GOT3 (cell line): ENCODE results near the gene RTKN2.

Source experiments
- DNase-seq: peaks from one replicate; lab custom pipeline; 2025; ENCODE audit warnings: mixed read lengths; lab: John Stamatoyannopoulos, UW

RTKN2 gene

DNA sequence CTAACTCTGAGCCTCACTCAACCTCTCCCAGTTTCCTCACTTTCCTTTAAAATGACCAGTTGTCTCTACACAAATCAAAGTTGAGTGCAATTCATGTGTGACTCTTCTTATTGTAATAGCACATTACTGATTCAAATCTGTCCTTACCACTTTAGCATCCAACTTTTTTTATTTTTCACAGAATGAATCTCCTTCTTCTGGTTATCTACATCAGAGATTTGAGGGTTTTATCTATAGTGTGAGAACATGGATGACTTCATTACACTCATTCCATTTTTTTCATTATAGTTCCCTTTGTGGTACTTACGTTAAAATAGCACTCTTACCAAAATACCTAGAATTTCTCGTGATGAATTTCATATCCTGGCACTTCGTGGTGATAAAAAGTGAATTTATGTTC lies 43.3 kb downstream of the RTKN2 start:
- no peak for DNase-seq

DNA sequence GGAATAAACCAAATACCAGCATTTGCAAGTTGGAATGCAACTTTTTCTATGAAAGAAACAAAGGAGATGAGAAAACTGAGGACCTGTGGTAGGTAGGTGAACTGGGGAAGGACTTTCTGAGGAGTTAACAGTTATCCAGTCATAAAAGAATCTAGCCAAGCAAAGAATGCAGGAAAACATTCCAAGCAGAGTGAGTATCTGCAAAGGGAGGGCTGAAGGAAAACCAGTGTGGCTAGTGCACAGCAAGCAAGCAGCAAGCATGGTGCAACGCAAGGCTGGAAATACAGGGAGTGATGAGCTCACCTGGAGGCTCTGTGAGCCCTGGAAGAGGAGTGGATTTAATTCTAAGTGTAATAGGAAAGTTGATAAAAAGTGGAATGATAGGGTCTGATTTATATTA lies 44.0 kb downstream of the RTKN2 start:
- DNase-seq = no peak

DNA sequence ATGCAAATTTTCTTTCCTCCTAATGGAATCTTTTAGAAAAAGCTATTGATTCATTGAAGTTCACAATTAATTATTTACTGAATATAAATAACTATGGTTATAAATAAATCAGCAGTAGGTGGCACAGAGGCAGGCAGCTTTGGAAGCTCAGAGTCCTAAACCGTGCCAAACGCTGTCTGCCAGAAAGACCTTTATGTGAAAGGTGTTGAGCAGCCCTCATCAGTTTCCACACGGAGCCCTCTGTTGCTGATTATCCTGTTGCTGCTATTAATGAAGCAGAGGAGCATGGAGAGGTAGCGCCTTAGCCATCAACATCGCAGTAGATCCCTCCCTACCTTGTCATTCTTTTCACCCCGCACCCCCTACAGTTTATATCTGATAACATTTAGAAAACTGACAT lies 51.0 kb downstream of the RTKN2 start:
- no peak for DNase-seq

DNA sequence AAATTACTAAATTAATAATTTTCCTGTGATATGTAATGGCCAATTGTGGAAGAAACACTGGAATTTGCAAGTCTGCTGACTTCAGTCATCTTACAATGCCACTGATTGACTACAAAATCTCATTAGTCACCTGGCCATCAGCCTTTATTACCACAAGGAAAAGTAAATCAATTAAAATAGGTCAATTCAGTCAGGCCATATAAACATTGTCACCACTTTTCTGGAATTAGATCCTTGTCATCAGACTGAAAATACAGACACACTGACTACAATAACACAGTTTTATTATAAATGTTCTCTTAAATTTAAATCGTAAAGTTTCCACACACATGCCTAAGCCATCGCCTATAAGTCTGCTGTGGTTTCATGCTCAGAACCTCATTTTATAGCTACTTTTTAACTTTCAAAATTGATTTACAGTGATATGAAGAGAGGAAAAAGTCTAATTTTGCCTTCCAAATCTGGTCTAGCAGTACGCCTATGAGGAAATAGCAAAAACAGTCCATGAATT lies 54.2 kb downstream of the RTKN2 start:
- DNase-seq = no peak

GRCh38 chr10:62205750-62206399 lies 62.8 kb downstream of the RTKN2 start:
- no peak for DNase-seq

GRCh38 chr10:62199584-62199983 lies 69.1 kb downstream of the RTKN2 start:
- no peak for DNase-seq

DNA sequence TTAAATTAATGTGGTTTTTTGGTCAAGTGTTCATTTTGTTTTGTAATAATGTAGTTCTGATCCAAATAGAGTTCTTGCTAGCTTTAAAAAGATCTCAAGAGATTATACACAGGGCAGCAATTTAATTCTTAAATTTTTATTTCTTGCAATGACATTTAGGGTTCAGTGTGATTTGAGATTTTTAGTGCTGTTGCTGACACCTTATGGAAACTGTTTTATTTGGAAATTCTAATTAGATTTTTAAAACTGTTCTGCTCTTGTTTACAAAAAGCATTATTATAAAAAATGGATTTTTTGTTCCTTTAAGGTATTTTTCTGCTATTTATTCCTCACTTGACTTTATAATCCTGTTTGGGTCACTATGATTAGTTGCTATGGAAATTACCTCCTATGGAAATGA lies 72.1 kb downstream of the RTKN2 start:
- no peak for DNase-seq

- DNase-seq = no peak
These were observed 73.0 kb downstream of the RTKN2 start for GRCh38 chr10:62195675-62195926.

DNA sequence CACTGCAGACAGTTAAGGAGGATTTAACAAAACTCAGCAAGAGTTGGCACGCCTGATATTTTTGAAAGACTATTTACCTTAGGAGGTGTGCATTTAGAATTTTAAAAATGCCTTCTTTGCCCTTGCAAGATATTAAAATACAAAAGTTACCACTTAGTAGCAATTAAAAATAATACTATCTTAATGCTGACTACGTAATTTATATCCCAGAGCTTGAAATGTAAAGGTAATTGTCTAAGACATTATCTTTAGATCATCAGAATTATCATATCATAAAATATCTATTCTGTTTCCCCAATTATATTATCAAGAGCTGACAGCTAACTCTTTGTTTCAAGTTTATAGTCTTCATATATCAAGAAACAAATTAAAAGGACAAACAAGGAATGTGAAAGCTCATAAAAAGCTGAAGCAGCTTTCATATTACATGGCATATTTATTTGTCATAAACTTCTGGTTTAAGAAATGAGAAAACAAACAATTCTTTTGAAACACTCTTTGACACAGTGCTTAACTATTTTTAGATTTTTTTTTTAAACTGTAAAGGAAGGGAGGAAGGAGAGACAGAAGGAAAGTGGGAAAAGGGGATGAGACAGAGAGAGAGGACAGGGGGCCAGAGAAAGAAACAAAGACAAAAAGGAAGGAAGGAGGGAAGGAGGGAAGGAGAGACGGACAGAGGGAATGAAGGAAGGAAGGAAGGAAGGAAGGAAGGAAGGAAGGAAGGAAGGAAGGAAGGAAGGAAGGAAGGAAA lies 73.5 kb downstream of the RTKN2 start:
- DNase-seq = no peak

DNA sequence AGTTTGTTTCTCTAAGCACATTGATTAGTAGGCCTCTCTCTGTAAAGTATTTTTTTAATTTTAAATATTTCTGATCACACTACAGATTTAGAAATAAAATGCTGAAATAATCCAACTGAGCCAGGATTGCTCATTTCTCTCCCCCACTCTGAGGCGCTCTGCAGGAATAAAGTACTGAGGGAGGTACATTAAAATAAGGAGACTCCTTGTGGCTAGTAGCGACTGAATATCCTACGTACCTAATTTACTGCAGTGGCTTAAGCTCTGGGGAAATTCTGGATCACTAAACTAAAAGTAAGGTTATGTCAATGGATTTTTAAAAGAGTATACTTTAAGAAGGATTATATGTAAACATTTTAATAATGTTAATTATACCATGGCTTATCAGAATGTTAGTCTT lies 75.2 kb downstream of the RTKN2 start:
- no peak for DNase-seq

- no peak for DNase-seq
These were observed 79.5 kb downstream of the RTKN2 start for GRCh38 chr10:62189131-62189530.

DNA sequence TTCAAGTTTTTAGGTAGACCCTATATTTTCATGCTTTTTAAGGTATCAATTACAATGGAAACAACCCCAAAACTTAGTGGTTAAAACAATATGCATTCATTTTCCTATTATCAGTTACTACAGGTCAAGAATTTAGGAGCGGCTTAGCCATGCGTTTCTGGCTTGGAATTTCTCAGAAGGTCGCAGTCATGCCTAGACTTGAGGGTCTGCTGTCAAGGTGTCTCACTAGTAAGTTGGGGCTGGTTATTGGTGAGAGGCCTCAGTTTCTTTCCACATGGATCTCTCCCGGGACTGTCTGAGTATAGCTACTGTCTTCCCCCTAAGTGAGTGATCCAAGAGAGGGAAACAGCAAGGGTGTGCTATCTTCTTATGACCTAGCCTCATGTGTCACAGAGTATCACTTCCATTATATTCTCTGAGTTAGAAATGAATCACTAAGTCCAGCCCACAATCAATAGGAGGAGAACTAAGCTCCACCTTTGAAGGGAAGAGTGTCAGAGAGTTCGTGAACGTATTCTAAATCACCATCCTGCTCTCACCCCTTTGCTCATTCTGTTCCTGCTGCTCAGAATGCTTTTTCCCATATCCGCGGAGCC lies 80.5 kb downstream of the RTKN2 start:
- DNase-seq = no peak

DNA sequence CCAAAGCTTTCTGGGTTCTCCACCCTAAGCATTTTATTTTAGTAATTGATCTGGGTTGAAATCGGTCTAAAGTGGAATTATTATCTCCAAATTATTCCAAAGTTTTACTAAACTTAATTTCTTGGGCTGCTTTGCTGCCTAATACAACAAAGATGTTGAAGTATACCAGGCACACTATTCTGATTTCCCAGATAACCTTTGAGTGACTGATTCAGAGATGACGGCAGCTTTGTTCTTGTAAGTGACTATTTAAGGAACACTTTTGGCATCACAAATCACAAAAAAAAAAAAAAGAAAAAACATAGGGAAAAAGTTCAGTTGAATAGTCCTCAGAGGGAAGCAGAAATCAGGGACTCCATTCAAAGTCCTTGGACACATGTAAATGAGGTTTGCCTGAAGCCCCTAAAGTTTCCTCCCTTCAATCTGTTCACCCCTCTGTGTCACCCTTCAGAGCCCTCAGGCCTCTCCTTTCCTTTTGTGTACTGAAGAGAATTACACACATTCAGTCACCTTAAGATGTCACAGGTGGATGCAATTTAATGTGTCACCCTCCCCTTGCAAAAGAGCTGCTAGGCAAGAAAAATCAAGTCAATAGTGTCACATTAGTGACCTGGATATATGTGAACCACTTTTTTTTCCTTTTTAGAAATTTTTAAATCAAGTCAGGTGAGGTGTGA lies 81.5 kb downstream of the RTKN2 start:
- no peak for DNase-seq

- DNase-seq = no peak
These were observed 82.5 kb downstream of the RTKN2 start for GRCh38 chr10:62185919-62186692.

DNA sequence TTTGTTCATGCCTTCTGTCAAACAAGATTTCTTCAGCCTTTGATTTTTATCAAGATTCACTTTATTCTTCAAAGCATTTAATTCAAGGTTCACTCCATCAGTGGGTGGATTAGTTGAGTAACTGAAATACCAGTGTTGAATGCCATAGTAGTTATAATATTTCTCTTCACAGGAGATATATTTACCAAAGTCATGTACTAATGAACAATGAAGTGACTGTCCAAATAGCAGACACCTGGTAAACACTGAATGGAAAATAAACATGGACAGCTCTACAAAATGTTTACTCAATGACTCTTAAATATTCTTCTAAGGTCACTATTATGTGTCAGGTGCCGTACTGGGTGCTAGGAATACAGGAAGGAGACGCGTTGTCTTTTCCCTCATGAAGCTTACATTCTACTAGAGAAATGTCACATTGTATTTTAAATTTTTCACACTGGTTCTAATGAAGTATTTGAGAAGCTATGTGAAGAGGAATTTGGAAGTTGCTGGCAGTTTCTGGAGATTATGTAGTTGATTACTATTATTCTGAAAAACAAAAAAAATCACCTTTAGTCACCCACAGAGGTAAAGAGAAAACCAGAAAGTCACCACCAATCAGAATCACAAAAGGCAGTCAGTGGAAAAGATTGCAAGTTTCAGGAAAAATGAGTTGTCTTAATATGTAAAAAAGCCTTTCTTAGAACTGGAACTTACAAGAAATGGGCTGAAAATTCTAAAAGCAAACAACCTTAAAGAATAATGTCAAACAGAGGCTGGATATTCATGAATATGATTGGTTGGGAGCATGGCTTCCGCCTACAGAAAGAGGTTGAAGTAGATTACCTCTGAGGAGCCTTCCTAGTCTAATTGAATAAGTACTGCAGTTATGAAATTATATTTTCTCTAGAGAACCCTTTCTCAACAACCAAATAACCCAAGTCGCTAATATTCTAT lies 84.5 kb downstream of the RTKN2 start:
- DNase-seq = no peak

GRCh38 chr10:62183442-62183841 lies 85.2 kb downstream of the RTKN2 start:
- DNase-seq = no peak

DNA sequence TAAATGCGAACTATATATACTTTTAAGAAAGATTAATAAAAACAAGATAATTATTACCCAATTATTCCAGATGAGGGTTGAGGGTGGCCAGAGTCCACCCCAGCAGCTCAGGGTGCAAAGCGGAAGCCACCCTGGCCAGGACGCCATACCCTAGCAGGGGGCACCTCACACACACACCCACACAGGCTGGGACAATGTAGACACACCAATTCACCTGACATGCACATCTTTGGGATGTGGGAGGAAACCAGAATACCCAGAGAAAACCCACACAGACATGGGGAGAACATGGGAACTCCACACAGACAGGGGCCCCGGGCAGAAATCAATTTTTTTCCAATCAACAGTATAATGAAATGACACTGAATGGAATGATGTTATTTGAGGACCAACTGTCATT lies 86.0 kb downstream of the RTKN2 start:
- DNase-seq = no peak

DNA sequence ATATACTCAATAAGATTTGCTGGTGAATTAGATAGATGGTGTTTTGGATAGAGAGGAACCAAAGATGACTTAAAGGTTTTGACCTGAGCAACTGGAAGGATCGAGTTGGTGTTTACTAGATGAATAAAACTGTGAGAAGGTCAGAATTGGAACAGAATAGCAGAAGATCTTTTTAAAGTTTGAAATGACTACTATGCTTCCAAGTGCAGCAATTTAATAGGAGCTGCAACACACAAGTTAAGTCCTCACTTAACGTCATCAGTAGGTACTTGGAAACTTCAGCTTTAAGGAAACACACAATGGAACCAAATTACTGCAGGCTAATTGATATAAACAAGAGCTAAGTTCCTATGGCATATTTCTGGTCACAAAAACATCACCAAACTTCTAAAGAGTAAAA lies 86.5 kb downstream of the RTKN2 start:
- DNase-seq = no peak

- no peak for DNase-seq
These were observed 88.0 kb downstream of the RTKN2 start for GRCh38 chr10:62180677-62181076.

GRCh38 chr10:62178568-62178967 lies 90.1 kb downstream of the RTKN2 start:
- DNase-seq = no peak

GRCh38 chr10:62177111-62177510 lies 91.5 kb downstream of the RTKN2 start:
- DNase-seq = no peak
